AG04450 (cell line): ENCODE measurements around the gene HSBP1. TPM values are rescaled to one million over a fixed set of nuclear protein-coding genes. Genes with fewer than 3 reads are reported as not detected.

Experiments used
- CTCF ChIA-PET: fragments of 300-600, 350-600 bp; formaldehyde crosslinking; extraction: SDS; loops from one replicate; lab custom pipeline; 2022; ENCODE audit warnings: antibody characterized with exemption, inconsistent platforms; lab: Charles Lee
- POLR2A ChIA-PET: fragments of 350-600 bp; formaldehyde crosslinking; extraction: SDS; loops from one replicate; lab custom pipeline; 2021; ENCODE audit warnings: antibody characterized with exemption, inconsistent platforms; lab: Yijun Ruan, JAX
- DNase-seq: peaks from one replicate; pipeline ENCODE4 v3.0.0-alpha.2; 2011; ENCODE audit warnings: low read depth, low spot score
- H3K27ac ChIP-seq: one replicate; pipeline ENCODE4 v1.5.1; 2012; ENCODE audit warnings: low read depth, low read length, control low read depth
- H3K27me3 ChIP-seq: one replicate; pipeline ENCODE4 v1.6.0; 2012; ENCODE audit warnings: low read length; ENCODE audit not compliant: control insufficient read depth, insufficient read depth
- H3K4me3 ChIP-seq: 2 replicates; pipeline ENCODE4 v1.5.1; 2011; ENCODE audit warnings: mild to moderate bottlenecking, low read depth, low read length, control low read depth
- H3K9me3 ChIP-seq: 2 replicates; pipeline ENCODE4 v1.5.1; 2012; ENCODE audit warnings: low read length; ENCODE audit not compliant: control insufficient read depth, insufficient read depth
- polyA plus RNA-seq: library from polyadenylated mRNA; depleted of rRNA; stranded (reverse); fragments of >200 nt; gene quantifications from 2 replicates; pipeline ENCODE4 v1.2.3, GENCODE V29; 2011
- TF ChIP-seq, protein P1 (sequence below): IDR thresholded peaks from 2 replicates; pipeline ENCODE4 v1.5.1; 2011; ENCODE audit warnings: low read depth, low read length, control low read depth, inconsistent platforms

Gene HSBP1
- polyA plus RNA-seq, 1 experiment, result 289 TPM

- H3K9me3 ChIP-seq, result peaks cover 3% of the 10 kb centered on the region; the same call in 1 of the 2 replicates
- H3K27me3 ChIP-seq, result peaks cover 3% of the 10 kb centered on the region
- H3K4me3 ChIP-seq, result no peak overlapping the region
- no peak for DNase-seq
- TF ChIP-seq, protein P1, sequence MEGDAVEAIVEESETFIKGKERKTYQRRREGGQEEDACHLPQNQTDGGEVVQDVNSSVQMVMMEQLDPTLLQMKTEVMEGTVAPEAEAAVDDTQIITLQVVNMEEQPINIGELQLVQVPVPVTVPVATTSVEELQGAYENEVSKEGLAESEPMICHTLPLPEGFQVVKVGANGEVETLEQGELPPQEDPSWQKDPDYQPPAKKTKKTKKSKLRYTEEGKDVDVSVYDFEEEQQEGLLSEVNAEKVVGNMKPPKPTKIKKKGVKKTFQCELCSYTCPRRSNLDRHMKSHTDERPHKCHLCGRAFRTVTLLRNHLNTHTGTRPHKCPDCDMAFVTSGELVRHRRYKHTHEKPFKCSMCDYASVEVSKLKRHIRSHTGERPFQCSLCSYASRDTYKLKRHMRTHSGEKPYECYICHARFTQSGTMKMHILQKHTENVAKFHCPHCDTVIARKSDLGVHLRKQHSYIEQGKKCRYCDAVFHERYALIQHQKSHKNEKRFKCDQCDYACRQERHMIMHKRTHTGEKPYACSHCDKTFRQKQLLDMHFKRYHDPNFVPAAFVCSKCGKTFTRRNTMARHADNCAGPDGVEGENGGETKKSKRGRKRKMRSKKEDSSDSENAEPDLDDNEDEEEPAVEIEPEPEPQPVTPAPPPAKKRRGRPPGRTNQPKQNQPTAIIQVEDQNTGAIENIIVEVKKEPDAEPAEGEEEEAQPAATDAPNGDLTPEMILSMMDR, result no peak
- H3K27ac ChIP-seq, result no peak overlapping the region
- ChIA-PET POLR2A (no interaction called here), CTCF (no interaction called here)
These were observed 22.5 kb downstream of the HSBP1 start for GRCh38 chr16:83830091-83830768.

GRCh38 chr16:83830769-83831455 is 23.1 kb downstream of the HSBP1 start:
- CTCF ChIA-PET, result no interaction called here
- Histone ChIP-seq H3K27ac (no peak overlapping the region), H3K27me3 (peaks cover 3% of the 10 kb centered on the region), H3K9me3 (peaks cover 3% of the 10 kb centered on the region; the same call in 1 of the 2 replicates), H3K4me3 (no peak overlapping the region)
- TF ChIP-seq, protein P1, result no peak
- DNase-seq, result no peak
- POLR2A ChIA-PET, result no interaction called here

DNA sequence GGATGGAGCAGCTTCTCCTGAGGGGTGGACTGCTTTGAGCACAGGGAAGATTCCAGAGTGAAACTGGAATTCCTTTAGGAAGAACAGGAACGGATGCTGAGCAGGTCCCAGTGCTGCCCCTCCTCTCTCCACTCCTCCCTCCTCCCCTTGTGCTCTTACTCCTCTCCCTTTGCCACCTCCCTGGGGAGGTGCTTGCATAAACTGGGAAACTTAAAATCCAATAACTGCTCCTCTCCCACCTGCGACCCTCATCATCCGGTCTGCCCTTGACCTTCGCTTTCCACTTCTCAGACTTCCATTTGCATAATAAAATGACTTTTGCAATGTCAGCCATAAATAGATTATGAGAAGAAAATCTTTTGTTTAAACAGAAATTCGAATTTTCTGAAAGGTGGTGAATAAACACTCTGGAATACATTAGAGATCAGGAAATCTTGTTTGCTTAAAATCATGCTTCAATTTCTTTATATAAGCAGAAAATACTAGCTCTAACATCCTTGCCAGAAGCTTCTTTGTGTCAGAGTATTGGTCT is 23.7 kb downstream of the HSBP1 start:
- POLR2A ChIA-PET, result no interaction called here

DNA sequence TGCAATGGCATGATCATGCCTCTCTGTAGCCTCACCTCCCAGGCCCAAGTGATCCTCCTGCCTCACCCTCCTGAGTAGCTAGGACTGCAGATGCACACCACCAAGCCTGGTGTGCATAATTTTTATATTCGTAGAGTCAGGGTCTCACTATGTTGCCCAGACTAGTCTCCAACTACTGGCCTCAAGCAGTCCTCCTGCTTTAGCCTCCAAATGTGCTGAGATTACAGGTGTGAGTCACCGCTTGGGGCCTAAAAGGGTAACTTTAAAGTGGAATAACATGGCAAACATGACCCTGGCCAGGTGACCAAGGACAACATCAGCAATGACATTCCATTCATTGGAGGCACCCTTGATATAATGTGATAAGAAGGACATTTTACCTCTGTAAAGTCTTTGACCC is 26.1 kb downstream of the HSBP1 start:
- no peak overlapping the region for H3K27ac ChIP-seq
- ChIA-PET POLR2A (no interaction called here), CTCF (interaction anchor here (0.6 kb wide), 2 partner anchors 11 to 24 kb away, joined by 4 to 8 read pairs; no protein-coding TSS in a partner anchor)
- DNase-seq, result no peak
- peaks cover 3% of the 10 kb centered on the region; the same call in 1 of the 2 replicates for H3K9me3 ChIP-seq
- no peak overlapping the region for H3K4me3 ChIP-seq
- TF ChIP-seq, protein P1, result no peak
- peaks cover 3% of the 10 kb centered on the region for H3K27me3 ChIP-seq

More for the DNA sequence above, 23.7 kb downstream of the HSBP1 start:
- H3K9me3 ChIP-seq, result peaks cover 3% of the 10 kb centered on the region; the same call in 1 of the 2 replicates
- TF ChIP-seq, protein P1, result no peak
- H3K27ac ChIP-seq, result no peak overlapping the region
- CTCF ChIA-PET, result no interaction called here
- H3K4me3 ChIP-seq, result no peak overlapping the region
- peaks cover 3% of the 10 kb centered on the region for H3K27me3 ChIP-seq
- no peak for DNase-seq
